ENCODE measurements around the gene COLEC11.
"Not testable (repeated sequence)": the region's sequence is repeated elsewhere in the genome, so short reads cannot be mapped to it uniquely, and the experiment has no call there.

The COLEC11 gene

DNA sequence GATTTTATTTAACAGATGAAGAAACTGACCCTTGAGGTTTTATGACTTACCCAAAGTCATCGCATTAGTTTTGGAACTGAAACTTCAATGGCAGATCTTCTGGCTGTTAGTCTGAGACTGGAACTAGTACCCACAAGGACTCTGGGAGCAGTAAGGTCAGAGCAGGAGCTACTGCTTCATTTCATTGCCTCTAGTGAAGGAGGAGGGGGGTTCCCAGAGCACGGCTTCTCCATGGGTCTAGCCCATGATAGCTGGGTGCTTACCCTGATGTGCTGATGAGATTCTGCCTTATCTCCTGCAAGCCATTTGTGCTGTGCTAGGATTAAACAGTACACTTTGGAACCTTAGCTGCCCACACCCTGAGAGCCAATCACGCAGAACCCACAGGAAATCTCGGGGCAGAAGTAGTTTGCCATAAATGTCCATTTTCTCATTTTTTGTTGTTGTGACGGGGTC lies 31.4 kb upstream of the COLEC11 start:
- no peaks in the 10 kb centered on the region for H3K9me2 ChIP-seq (replicated peaks; ENCODE audit: insufficient read depth, low read length)
- no peak overlapping the region for H2AFZ ChIP-seq (ENCODE audit: low read depth, low read length, severe bottlenecking)
- no peaks in the 10 kb centered on the region for H3K27me3 ChIP-seq (ENCODE audit: low read length)
- H4K20me1 ChIP-seq (ENCODE audit: low read depth, low read length) = no peaks in the 10 kb centered on the region
- no peaks in the 10 kb centered on the region for H3K9me3 ChIP-seq (ENCODE audit: insufficient read depth, low read length)
- H3F3A ChIP-seq (ENCODE audit: insufficient read depth) = peaks cover 11% of the 10 kb centered on the region
- no peak overlapping the region for H3K9ac ChIP-seq (ENCODE audit: low read length)
- TF ChIP-seq, protein P1, sequence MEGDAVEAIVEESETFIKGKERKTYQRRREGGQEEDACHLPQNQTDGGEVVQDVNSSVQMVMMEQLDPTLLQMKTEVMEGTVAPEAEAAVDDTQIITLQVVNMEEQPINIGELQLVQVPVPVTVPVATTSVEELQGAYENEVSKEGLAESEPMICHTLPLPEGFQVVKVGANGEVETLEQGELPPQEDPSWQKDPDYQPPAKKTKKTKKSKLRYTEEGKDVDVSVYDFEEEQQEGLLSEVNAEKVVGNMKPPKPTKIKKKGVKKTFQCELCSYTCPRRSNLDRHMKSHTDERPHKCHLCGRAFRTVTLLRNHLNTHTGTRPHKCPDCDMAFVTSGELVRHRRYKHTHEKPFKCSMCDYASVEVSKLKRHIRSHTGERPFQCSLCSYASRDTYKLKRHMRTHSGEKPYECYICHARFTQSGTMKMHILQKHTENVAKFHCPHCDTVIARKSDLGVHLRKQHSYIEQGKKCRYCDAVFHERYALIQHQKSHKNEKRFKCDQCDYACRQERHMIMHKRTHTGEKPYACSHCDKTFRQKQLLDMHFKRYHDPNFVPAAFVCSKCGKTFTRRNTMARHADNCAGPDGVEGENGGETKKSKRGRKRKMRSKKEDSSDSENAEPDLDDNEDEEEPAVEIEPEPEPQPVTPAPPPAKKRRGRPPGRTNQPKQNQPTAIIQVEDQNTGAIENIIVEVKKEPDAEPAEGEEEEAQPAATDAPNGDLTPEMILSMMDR (IDR thresholded peaks at IDR 0.05; ENCODE audit: insufficient read depth, low read length, poor library complexity, severe bottlenecking) = no peak
- TF ChIP-seq EZH2phosphoT487 (conservative IDR thresholded peaks at IDR 0.05; ENCODE audit: low read length) = no peak
- no peak overlapping the region for H3K4me3 ChIP-seq (ENCODE audit: insufficient read depth, low read length, poor library complexity, severe bottlenecking)
- no peaks in the 10 kb centered on the region for H3K36me3 ChIP-seq (ENCODE audit: low read length)
- H3K27ac ChIP-seq (ENCODE audit: low read depth, low read length) = peak overlapping the region; percentile 15; the same call in 1 of the 2 replicates
- peak overlapping the region; percentile 29 for H3K4me2 ChIP-seq (ENCODE audit: low read depth, low read length, poor library complexity, severe bottlenecking)
- no peaks in the 10 kb centered on the region for H3K79me2 ChIP-seq (ENCODE audit: insufficient read depth, low read length)

DNA sequence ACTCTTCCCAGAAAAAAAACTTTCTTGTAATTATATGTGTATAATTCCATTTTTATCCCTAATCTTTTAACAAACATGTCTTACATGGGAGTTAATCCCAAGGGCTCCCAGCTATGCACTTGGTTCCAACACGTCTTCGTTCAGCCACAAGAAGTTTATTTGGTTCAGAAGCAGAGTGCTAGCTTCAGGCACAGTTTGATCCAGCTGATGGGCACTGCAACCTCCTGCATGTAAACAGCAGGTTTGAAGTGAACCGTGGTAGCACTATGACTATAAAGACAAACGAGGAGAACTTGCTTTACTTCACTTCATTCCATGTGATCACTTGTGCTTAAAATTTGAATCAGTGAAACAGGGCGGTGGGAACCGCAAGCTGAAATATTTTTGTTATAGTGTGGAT lies 29.8 kb upstream of the COLEC11 start:
- Histone ChIP-seq H3F3A (ENCODE audit: insufficient read depth) (no peaks in the 10 kb centered on the region), H3K9ac (ENCODE audit: low read length) (no peak overlapping the region), H4K20me1 (ENCODE audit: low read depth, low read length) (no peaks in the 10 kb centered on the region), H3K9me3 (ENCODE audit: insufficient read depth, low read length) (no peaks in the 10 kb centered on the region), H3K9me2 (replicated peaks; ENCODE audit: insufficient read depth, low read length) (no peaks in the 10 kb centered on the region), H3K27ac (ENCODE audit: low read depth, low read length) (no peak overlapping the region), H3K79me2 (ENCODE audit: insufficient read depth, low read length) (no peaks in the 10 kb centered on the region), H3K36me3 (ENCODE audit: low read length) (no peaks in the 10 kb centered on the region), H3K4me2 (ENCODE audit: low read depth, low read length, poor library complexity, severe bottlenecking) (no peak overlapping the region), H3K4me3 (ENCODE audit: insufficient read depth, low read length, poor library complexity, severe bottlenecking) (no peak overlapping the region), H3K27me3 (ENCODE audit: low read length) (no peaks in the 10 kb centered on the region), H2AFZ (ENCODE audit: low read depth, low read length, severe bottlenecking) (no peak overlapping the region)
- TF ChIP-seq EZH2phosphoT487 (conservative IDR thresholded peaks at IDR 0.05; ENCODE audit: low read length) = no peak
- TF ChIP-seq, protein P1 (IDR thresholded peaks at IDR 0.05; ENCODE audit: insufficient read depth, low read length, poor library complexity, severe bottlenecking) = no peak

DNA sequence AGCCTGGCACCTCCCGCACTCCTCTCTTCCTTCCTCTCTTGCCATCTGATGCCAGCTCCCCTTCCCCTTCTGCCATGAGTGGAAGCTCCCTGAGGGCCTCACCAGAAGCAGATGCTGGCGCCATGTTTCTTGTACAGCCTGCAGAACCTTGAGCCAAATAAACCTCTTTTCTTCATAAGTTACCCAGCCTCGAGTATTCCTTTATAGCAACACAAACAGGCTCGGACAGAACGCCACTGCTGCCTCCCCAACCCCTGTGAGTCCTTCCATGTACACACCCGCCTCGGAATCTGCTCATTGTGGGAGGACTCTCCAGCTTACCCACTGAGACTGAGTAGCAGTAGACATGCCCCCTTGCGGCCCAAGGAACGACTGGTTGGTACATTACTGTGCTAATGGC lies 28.1 kb upstream of the COLEC11 start:
- no peaks in the 10 kb centered on the region for H3K9me3 ChIP-seq (ENCODE audit: insufficient read depth, low read length)
- H2AFZ ChIP-seq (ENCODE audit: low read depth, low read length, severe bottlenecking) = no peak overlapping the region
- H3K27me3 ChIP-seq (ENCODE audit: low read length) = no peaks in the 10 kb centered on the region
- H3K79me2 ChIP-seq (ENCODE audit: insufficient read depth, low read length) = no peaks in the 10 kb centered on the region
- TF ChIP-seq, protein P1 (IDR thresholded peaks at IDR 0.05; ENCODE audit: insufficient read depth, low read length, poor library complexity, severe bottlenecking) = no peak
- no peak for TF ChIP-seq EZH2phosphoT487 (conservative IDR thresholded peaks at IDR 0.05; ENCODE audit: low read length)
- H4K20me1 ChIP-seq (ENCODE audit: low read depth, low read length) = no peaks in the 10 kb centered on the region
- H3K9ac ChIP-seq (ENCODE audit: low read length) = no peak overlapping the region
- no peaks in the 10 kb centered on the region for H3F3A ChIP-seq (ENCODE audit: insufficient read depth)
- H3K27ac ChIP-seq (ENCODE audit: low read depth, low read length) = no peak overlapping the region
- no peaks in the 10 kb centered on the region for H3K36me3 ChIP-seq (ENCODE audit: low read length)
- H3K9me2 ChIP-seq (replicated peaks; ENCODE audit: insufficient read depth, low read length) = no peaks in the 10 kb centered on the region
- no peak overlapping the region for H3K4me3 ChIP-seq (ENCODE audit: insufficient read depth, low read length, poor library complexity, severe bottlenecking)
- H3K4me2 ChIP-seq (ENCODE audit: low read depth, low read length, poor library complexity, severe bottlenecking) = no peak overlapping the region

DNA sequence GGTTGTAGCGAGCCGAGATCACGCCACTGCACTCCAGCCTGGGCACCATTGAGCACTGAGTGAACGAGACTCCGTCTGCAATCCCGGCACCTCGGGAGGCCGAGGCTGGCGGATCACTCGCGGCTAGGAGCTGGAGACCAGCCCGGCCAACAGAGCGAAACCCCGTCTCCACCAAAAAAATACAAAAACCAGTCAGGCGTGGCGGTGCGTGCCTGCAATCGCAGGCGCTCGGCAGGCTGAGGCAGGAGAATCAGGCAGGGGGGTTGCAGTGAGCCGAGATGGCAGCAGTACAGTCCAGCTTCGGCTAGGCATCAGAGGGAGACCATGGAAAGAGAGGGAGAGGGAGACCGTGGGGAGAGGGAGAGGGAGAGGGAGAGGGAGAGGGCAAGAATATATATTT lies 25.3 kb upstream of the COLEC11 start:
- not testable (repeated sequence) for H3K4me3 ChIP-seq (ENCODE audit: insufficient read depth, low read length, poor library complexity, severe bottlenecking); H3K27ac ChIP-seq (ENCODE audit: low read depth, low read length); H3K79me2 ChIP-seq (ENCODE audit: insufficient read depth, low read length); H3F3A ChIP-seq (ENCODE audit: insufficient read depth); H3K4me2 ChIP-seq (ENCODE audit: low read depth, low read length, poor library complexity, severe bottlenecking); H2AFZ ChIP-seq (ENCODE audit: low read depth, low read length, severe bottlenecking); H3K36me3 ChIP-seq (ENCODE audit: low read length); H3K9ac ChIP-seq (ENCODE audit: low read length); H4K20me1 ChIP-seq (ENCODE audit: low read depth, low read length); H3K9me2 ChIP-seq (replicated peaks; ENCODE audit: insufficient read depth, low read length); H3K9me3 ChIP-seq (ENCODE audit: insufficient read depth, low read length); H3K27me3 ChIP-seq (ENCODE audit: low read length)

Measured in SU-DHL-6 (cell line).